Right ventricle myocardium inferior (tissue), 1 donor: Measurements from ENCODE around the gene IGSF6. TPM values are rescaled to one million over a fixed set of nuclear protein-coding genes. Genes with fewer than 3 reads are reported as not detected.
"Not testable (repeated sequence)": the region's sequence is repeated elsewhere in the genome, so short reads cannot be mapped to it uniquely, and the experiment has no call there.

ENCODE experiments used
- ATAC-seq: fragments of 200-7000 bp; cut with Tn5 transposase; one replicate; pipeline ENCODE4 v1.9.1; 2020; ENCODE audit warnings: mild to moderate bottlenecking, moderate library complexity
- DNase-seq: peaks from one replicate; pipeline ENCODE4 v3.0.0; 2021; ENCODE audit errors: missing footprints
- intact Hi-C: fragments of 100-400 bp; cut with DNase I; formaldehyde crosslinking; loops from one replicate; pipeline ENCODE4 v1.11.0; 2022
- total RNA-seq: library from RNA; stranded (reverse); fragmentation: NEBNext Ultra II Directional; extraction: Animal tissue kit (Norgen Biotek cat#: 25700); gene quantifications from one replicate; pipeline ENCODE4 v1.2.1, GENCODE V29; 2021
- donor health status: DM: no; HTN: yes; CAD: no; lungs with severe emphysema.

The IGSF6 gene
- total RNA-seq, 1 donor from 2014 or later: 3.0 TPM

DNA sequence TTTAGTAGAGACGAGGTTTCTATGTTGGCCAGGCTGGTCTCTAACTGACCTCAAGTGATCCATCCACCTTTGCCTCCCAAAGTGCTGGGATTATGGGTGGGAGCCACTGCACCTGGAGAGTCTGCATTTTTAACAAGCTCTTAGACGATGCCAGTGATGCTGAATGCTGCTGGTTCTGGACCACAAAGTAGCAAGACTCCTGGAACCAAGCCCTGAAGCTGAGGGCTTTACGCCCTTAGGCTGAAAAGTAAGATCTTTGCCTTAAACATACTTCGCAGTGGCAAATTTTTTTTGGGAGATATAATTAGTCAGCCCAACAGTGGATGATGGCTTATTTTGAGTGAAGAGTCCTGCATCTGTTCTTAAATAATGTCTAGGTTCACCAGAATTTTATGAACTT is 39.0 kb downstream of the IGSF6 start:
- ATAC-seq: no peak
- intact Hi-C loops: no loop called here

GRCh38 chr16:21611556-21612384 is 40.6 kb downstream of the IGSF6 start:
- intact Hi-C loops: no loop called here
- DNase-seq (no peak), ATAC-seq (peak; percentile 46)

More for the DNA sequence above, 39.0 kb downstream of the IGSF6 start:
- no peak for DNase-seq

GRCh38 chr16:21611198-21611555 is 41.2 kb downstream of the IGSF6 start:
- intact Hi-C loops: no loop called here
- DNase-seq (no peak), ATAC-seq (no peak)

- ATAC-seq (no peak), DNase-seq (no peak)
- intact Hi-C loops: no loop called here
Measured at GRCh38 chr16:21610766-21611165, 41.6 kb downstream of the IGSF6 start.

DNA sequence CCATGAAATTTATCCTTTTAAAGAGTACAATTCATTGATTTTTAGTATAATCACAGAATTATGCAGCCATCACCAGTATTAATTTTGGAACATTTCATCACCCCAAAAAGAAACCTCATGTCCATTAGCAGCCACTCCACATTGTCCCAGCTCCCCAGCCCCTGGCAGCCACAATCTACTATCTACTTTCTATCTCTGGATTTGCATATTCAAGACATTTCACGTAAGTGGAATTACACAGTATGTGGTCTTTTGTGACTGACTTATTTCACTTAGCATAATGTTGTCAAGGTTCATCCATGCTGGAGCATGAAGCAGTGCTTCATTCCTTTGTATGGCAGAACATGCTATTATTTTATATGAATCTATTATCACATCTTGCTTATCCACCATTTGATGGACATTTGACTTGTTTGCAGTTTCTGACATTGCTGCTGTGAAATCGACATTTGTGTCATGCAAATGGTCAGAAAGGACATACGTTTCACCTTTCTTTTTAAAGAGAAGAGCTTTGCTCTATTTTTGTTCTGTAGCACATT is 42.3 kb downstream of the IGSF6 start:
- DNase-seq (no peak), ATAC-seq (no peak)
- intact Hi-C loops: no loop called here

DNA sequence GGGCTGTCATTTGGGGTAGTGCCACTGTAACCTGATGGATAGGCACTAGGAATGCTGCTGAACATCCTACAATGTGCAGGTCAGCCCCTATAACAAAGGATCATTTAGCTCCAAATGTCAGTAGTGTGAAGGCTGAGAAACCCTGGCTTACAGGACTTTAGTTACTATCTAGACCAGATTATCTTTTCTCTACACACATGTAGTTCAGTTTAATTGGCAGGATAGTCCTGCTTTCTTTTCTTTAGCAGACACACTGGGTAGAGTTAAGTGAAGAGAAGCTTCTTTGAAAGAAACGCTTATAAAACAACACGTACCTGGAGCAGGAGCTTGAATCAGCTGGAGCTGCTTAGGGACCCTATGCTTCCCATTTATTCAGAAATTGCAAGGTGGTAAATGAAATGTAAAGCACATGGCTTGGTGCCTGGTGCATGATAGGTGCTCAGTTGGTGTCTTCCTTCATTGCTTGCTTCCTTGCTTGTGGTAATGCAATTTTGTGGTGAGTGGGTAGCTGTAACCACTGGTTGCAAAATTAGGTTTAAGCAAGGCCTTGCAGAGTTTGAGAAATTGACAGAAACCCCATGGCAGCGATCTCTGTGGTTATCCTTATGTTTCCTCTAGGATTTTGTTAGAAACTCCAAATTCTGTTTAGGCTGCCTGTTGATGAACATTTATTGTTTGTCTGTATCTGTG is 43.6 kb downstream of the IGSF6 start:
- intact Hi-C loops: no loop called here
- ATAC-seq: no peak
- DNase-seq: no peak

- ATAC-seq, DNase-seq, intact Hi-C loops: not testable (repeated sequence)
Measured at GRCh38 chr16:21605848-21606247, 46.6 kb downstream of the IGSF6 start.

DNA sequence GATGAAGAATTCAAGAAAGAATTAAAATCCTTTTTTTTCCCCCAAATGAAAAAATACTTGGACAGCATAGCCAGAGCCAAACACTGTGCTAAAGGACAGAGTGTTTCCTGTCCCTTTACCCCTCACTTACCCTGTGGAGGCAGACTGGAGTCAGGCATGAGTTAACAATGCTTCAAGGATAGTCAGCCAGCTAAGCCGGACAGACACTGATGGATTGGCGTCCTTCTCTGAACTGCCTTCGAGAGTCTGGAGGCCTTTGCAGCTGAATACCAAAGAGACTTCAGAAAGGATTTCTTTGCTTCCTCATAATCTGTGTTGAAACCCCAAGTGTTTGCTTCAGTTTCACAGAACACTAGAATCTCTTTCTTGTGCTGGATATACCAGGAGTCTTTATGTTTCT is 48.5 kb downstream of the IGSF6 start:
- DNase-seq (no peak), ATAC-seq (no peak)
- intact Hi-C loops: no loop called here

DNA sequence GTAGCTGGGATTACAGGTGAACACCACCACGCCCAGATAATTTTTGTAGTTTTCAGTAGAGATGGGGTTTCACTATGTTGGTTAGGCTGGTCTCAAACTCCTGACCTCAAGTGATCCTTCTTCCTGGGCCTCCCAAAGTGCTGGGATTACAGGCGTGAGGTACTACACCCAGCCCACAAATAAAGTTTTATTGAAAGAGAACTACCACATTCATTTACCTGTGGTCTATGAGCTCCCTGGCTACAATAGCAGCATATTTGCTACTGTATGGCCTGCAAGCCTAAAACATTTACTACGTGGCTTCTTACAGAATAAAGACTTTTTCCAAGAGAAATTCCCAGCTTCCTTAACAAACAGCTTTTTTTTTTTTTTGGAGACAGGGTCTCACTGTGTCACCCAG is 49.6 kb downstream of the IGSF6 start:
- no peak for ATAC-seq
- no peak for DNase-seq
- intact Hi-C loops: no loop called here

DNA sequence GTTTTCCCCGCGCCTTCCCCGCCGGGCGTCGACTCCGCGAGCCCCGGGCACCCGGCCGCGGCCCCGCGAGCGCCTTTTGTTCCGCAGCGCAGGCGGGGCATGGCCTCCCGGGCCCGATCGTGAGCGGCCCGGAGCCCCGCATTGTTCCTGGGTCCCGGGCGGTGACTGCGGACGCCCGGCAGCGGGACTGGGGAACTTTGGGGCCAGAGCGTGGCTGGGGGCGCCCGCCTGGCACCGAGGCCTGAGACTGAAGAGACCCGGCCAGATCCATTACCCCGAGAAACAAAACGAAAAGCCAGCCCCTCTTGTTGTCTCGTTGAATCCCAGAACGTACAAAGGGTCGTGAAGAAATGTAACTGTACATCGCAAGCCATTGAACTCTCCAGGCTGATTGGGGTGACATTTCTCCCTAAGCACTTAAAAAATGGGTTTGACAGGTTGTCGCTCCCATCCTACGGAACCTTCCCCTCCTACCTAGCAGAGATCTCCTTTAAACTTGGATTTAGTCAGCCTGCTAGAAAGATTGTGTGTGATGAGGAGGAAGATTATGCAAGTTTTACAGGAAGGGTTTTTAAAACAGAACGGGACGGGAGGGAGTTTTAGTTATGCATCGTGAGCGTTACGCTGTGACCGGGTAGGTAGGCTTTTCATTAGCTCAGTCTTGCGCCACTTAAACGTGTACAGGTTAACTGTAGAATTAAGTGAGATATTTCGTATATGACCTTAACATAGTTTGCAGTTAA is 52.2 kb downstream of the IGSF6 start:
- intact Hi-C loops: no loop called here
- DNase-seq (no peak), ATAC-seq (no peak)

DNA sequence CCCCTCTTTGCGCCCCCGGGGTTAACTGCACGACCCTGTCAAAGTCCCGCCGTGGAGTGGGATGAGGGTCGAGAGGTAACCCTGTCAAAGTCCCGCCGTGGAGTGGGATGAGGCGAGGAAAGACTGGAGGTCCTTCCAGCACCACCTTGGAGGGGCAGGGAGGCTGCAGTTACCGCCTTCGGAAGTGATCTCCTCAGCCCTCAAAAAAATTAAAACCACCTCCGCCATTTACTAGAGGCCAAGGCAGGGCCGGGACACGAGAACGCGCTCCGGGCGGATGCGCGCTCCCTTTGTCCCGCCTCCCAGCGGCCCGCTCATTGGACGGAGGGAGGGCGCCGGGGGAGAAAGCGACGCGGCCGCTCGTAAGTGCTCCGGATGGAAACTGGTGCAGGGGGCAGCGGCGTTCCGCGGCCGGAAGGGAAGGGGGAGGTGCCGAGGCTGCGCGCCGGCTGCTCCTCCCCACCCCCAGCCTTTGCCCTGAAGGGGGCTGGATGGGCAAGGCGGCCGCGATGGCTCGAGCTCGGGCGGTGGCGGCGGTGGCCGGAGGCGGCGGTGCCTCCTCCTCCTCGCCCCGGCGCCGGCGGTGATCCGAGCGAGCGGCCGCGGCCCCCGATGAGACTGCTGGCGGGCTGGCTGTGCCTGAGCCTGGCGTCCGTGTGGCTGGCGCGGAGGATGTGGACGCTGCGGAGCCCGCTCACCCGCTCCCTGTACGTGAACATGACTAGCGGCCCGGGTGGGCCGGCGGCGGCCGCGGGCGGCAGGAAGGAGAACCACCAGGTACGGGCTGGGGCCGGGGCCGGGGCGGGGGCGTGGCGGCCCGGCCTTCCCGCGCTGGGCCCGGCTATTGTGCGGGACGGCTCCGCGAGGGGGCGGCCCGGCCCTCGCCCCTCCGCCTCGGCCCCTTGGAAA is 53.0 kb downstream of the IGSF6 start, which contains the start of gene METTL9:
METTL9 (plus strand) TSS at position 456 of the 909 bp plus-strand sequence; CDS start at position 613, 157 bp downstream.
- intact Hi-C loops: no loop called here
- peak; percentile 99 for ATAC-seq
- DNase-seq: peak; percentile 97

- intact Hi-C loops: no loop called here
- ATAC-seq (peak; percentile 0), DNase-seq (no peak)
Measured at GRCh38 chr16:21598701-21599121, 53.7 kb downstream of the IGSF6 start.

- DNase-seq: no peak
- ATAC-seq: no peak
- intact Hi-C loops: no loop called here
Measured at GRCh38 chr16:21598206-21598605, 54.2 kb downstream of the IGSF6 start.

- intact Hi-C loops: no loop called here
- no peak for ATAC-seq
- DNase-seq: no peak
Measured at GRCh38 chr16:21597561-21598030, 54.8 kb downstream of the IGSF6 start.

- ATAC-seq (no peak), DNase-seq (no peak)
- intact Hi-C loops: no loop called here
Measured at GRCh38 chr16:21593530-21594289, 58.7 kb downstream of the IGSF6 start.

DNA sequence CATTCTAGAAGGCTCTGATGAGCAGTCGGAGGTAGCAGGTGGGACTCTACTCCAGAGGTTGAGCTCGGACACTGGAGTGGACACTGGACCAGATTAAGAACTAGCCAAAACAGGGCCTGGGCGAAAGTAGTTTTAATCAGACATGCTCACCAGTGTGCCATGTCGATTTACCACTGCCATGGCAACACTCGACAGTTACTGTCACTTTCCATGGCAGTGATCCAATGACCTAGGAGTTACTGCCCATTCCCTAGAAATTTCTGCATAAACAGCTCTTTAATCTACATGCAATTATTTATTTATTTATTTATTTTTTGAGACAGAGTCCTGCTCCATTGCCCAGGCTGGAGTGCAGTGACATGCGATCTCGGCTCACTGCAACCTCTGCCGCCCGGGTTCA is 60.2 kb downstream of the IGSF6 start:
- ATAC-seq: no peak
- no peak for DNase-seq
- intact Hi-C loops: no loop called here

DNA sequence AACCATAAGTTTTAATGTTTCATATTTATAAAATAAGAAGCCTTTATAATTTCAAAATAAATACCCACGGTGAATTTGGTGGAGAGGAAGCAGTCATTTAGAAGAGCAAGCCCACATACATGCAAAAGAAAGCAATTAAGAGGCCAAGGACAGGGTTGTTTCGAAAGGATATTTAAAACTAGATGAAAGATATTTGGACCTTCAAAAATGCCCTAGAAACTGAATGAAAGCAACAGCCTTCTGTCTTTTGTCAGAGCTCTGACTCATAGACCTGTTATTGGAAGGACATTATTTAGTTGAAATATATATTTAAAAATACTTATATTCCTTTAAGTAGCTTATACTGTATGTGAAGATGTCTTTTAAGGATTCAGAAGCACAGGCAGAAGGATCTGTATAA is 61.6 kb downstream of the IGSF6 start:
- DNase-seq: no peak
- intact Hi-C loops: no loop called here
- no peak for ATAC-seq
